Thyroid gland (tissue), 4 donors: ENCODE data around the gene HYAL3.

Experiments used
- CTCF ChIP-seq, 6 experiments: fragments of 200-600 bp in 3 of 6; fragments of 450-650 bp in 3 of 6; sonication (generic) in 3 of 6; IDR thresholded peaks; one replicate each; pipeline ENCODE4 v1.5.1; 2016 to 2019; ENCODE audit warnings: antibody characterized with exemption in 6 of 6, mild to moderate bottlenecking in 2 of 6, inconsistent platforms in 1 of 6, moderate library complexity in 1 of 6
- POLR2A ChIP-seq, 2 donors: fragments of 450-650 bp; IDR thresholded peaks; one replicate each; pipeline ENCODE4 v1.6.1; 2017; ENCODE audit warnings: antibody characterized with exemption in 2 of 2, mild to moderate bottlenecking in 2 of 2, moderate library complexity in 1 of 2

GRCh38 chr3:50298836-50299637 lies at the start of gene HYAL3, which contains the start of gene NAA80:
- TF ChIP-seq CTCF (IDR thresholded peaks at IDR 0.05) (peak in 5 of 6 experiments; percentile 14 to 49 (median 43)), POLR2A (IDR thresholded peaks at IDR 0.05) (peak; percentile 59 to 93)
